HCT116 (cell line): ENCODE data around the gene SH2D6.

Experiments
- ELF1 ChIP-seq: IDR thresholded peaks from 2 replicates; pipeline ENCODE4 v1.6.1; 2012; ENCODE audit warnings: low read depth, borderline replicate concordance
- FOSL1 ChIP-seq: IDR thresholded peaks from 2 replicates; pipeline ENCODE4 v1.6.1; 2012; ENCODE audit warnings: low read depth
- JUND ChIP-seq: IDR thresholded peaks from 2 replicates; pipeline ENCODE4 v1.6.1; 2012
- POLR2A ChIP-seq: IDR thresholded peaks from 2 replicates; pipeline ENCODE4 v1.7.0; 2011; ENCODE audit warnings: borderline replicate concordance; ENCODE audit not compliant: insufficient read depth, insufficient read length; ENCODE audit errors: extremely low read depth
- POLR2AphosphoS5 ChIP-seq: IDR thresholded peaks from 2 replicates; pipeline ENCODE4 v1.6.1; 2011; ENCODE audit warnings: mild to moderate bottlenecking, low read depth, low read length, moderate library complexity
- RAD21 ChIP-seq: IDR thresholded peaks from 2 replicates; pipeline ENCODE4 v1.6.1; 2012; ENCODE audit warnings: low read depth, mild to moderate bottlenecking
- SP1 ChIP-seq: IDR thresholded peaks from 2 replicates; pipeline ENCODE4 v1.6.1; 2012; ENCODE audit warnings: low read depth
- SRF ChIP-seq: IDR thresholded peaks from 2 replicates; pipeline ENCODE4 v1.6.1; 2012; ENCODE audit warnings: low read depth
- TCF7L2 ChIP-seq: IDR thresholded peaks from 2 replicates; pipeline ENCODE4 v1.7.0; 2011; ENCODE audit warnings: borderline replicate concordance, inconsistent platforms; ENCODE audit not compliant: insufficient read depth, insufficient read length; ENCODE audit errors: extremely low read depth
- TF ChIP-seq, protein P1 (sequence below), 3 experiments: fragments of 200-600 bp in 1 of 3; sonication (generic) in 1 of 3; IDR thresholded peaks in 2 of 3; conservative IDR thresholded peaks in 1 of 3; 2 replicates each; pipeline ENCODE4 v1.5.1; 2012 to 2017; ENCODE audit warnings: low read depth in 2 of 3, low read length in 2 of 3, antibody characterized with exemption in 1 of 3, borderline replicate concordance in 1 of 3, control low read depth in 1 of 3, mild to moderate bottlenecking in 1 of 3, mixed read lengths in 1 of 3, mixed run types in 1 of 3, moderate library complexity in 1 of 3; ENCODE audit not compliant: insufficient read depth in 1 of 3
- TF ChIP-seq, protein P2 (sequence below): IDR thresholded peaks from 2 replicates; pipeline ENCODE4 v1.6.1; 2012; ENCODE audit warnings: low read depth

DNA sequence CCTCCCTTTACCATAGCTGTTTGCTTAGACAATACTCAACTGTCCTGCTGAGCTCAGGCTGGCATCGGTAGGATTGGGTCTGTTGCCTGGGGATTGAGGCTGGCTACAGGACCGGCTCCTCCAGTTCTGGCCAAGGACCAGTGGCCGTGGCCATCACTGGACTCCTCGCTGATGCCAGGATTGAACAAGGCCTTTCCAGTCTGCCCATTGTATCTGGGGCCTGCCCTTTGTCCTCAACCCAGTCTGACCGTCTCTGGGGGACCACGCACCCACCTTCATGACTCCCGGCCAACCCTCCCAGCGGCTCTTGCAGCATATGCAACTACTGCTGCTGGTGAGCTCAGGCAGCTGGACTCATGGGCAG is 28.7 kb downstream of the SH2D6 start:
- no peak for TF ChIP-seq SP1
- TF ChIP-seq, protein P1, sequence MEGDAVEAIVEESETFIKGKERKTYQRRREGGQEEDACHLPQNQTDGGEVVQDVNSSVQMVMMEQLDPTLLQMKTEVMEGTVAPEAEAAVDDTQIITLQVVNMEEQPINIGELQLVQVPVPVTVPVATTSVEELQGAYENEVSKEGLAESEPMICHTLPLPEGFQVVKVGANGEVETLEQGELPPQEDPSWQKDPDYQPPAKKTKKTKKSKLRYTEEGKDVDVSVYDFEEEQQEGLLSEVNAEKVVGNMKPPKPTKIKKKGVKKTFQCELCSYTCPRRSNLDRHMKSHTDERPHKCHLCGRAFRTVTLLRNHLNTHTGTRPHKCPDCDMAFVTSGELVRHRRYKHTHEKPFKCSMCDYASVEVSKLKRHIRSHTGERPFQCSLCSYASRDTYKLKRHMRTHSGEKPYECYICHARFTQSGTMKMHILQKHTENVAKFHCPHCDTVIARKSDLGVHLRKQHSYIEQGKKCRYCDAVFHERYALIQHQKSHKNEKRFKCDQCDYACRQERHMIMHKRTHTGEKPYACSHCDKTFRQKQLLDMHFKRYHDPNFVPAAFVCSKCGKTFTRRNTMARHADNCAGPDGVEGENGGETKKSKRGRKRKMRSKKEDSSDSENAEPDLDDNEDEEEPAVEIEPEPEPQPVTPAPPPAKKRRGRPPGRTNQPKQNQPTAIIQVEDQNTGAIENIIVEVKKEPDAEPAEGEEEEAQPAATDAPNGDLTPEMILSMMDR (IDR thresholded peaks at IDR 0.05 in 2 of 3, conservative IDR thresholded peaks at IDR 0.05 in 1 of 3; ENCODE audit: borderline replicate concordance in 1 of 3, insufficient read depth in 1 of 3, low read depth in 2 of 3, low read length in 2 of 3) = no peak
- TF ChIP-seq ELF1 = no peak
- TF ChIP-seq POLR2A = no peak
- TF ChIP-seq SRF = no peak
- no peak for TF ChIP-seq RAD21
- TF ChIP-seq JUND = no peak
- TF ChIP-seq FOSL1 = no peak
- TF ChIP-seq POLR2AphosphoS5 = no peak
- no peak for TF ChIP-seq TCF7L2
- TF ChIP-seq, protein P2, sequence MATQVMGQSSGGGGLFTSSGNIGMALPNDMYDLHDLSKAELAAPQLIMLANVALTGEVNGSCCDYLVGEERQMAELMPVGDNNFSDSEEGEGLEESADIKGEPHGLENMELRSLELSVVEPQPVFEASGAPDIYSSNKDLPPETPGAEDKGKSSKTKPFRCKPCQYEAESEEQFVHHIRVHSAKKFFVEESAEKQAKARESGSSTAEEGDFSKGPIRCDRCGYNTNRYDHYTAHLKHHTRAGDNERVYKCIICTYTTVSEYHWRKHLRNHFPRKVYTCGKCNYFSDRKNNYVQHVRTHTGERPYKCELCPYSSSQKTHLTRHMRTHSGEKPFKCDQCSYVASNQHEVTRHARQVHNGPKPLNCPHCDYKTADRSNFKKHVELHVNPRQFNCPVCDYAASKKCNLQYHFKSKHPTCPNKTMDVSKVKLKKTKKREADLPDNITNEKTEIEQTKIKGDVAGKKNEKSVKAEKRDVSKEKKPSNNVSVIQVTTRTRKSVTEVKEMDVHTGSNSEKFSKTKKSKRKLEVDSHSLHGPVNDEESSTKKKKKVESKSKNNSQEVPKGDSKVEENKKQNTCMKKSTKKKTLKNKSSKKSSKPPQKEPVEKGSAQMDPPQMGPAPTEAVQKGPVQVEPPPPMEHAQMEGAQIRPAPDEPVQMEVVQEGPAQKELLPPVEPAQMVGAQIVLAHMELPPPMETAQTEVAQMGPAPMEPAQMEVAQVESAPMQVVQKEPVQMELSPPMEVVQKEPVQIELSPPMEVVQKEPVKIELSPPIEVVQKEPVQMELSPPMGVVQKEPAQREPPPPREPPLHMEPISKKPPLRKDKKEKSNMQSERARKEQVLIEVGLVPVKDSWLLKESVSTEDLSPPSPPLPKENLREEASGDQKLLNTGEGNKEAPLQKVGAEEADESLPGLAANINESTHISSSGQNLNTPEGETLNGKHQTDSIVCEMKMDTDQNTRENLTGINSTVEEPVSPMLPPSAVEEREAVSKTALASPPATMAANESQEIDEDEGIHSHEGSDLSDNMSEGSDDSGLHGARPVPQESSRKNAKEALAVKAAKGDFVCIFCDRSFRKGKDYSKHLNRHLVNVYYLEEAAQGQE = no peak
